ENCODE measurements around the gene ANKRD22. TPM values are rescaled to one million over a fixed set of nuclear protein-coding genes. Genes with fewer than 3 reads are reported as not detected.

ANKRD22 gene
- 0.39 TPM for polyA plus RNA-seq (2012; ENCODE audit: low read depth, missing spikeins)

DNA sequence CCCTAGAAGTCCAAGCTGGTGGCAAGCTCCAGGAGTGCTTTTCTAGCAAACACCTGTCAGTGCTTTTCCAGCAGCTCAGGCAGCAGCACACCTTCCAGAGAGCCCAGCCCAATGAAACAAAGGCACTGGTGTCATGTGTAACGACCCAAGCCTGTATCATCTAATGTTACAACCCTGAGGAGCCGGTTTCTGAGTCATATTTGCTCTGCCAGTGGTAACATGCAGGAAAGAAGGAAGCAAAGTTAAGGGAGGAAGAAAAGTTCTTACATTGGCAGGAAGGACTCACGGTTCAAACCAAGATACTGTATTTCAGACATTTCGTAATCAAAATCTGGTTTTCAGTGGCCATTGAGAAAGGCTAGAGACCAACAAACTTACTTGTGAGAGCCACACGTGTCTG lies at the start of gene ANKRD22:
Gene ANKRD22, minus strand, starts transcription at position 139 of the 400 bp plus-strand sequence. CDS start 237 bp downstream, outside the sequence.
- TF ChIP-seq POLR2AphosphoS5 (IDR thresholded peaks at IDR 0.05; ENCODE audit: low read depth, low read length) (no peak), TAF1 (IDR thresholded peaks at IDR 0.05; ENCODE audit: low read depth, low read length) (no peak), SPI1 (IDR thresholded peaks at IDR 0.05; ENCODE audit: low read depth, low read length) (no peak), POU2F2 (IDR thresholded peaks at IDR 0.05; ENCODE audit: low read depth, low read length) (no peak), PAX5 (IDR thresholded peaks at IDR 0.05; ENCODE audit: insufficient read depth, low read length, severe bottlenecking) (no peak), POLR2A (IDR thresholded peaks at IDR 0.05; ENCODE audit: low read depth, low read length) (no peak)
- FAIRE-seq = peak; percentile 43
- DNase-seq (ENCODE audit: insufficient read length, low spot score) = no peak

DNA sequence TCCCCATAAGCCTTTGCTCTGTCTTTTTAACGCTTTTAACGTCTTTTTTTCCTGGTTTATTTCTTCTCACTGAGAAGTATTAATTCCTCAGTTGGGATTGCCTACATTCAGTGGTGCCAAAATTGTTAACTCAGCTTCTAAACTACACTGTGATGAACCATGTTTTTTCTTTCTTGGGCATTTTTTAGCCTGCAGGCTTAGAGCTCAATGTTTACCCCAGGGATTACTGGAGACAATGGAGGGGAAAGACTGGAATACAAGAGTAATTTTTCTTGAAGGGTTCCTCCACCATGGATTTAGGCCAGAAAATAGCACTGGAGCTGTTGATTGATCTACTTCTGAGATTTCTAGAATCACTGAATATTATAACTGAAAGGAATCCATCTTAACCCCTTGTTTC lies 48.2 kb upstream of the ANKRD22 start:
- FAIRE-seq = peak; percentile 51
- TF ChIP-seq POLR2A (IDR thresholded peaks at IDR 0.05; ENCODE audit: low read depth, low read length) = no peak
- TF ChIP-seq TAF1 (IDR thresholded peaks at IDR 0.05; ENCODE audit: low read depth, low read length) = no peak
- TF ChIP-seq POU2F2 (IDR thresholded peaks at IDR 0.05; ENCODE audit: low read depth, low read length) = no peak
- TF ChIP-seq PAX5 (IDR thresholded peaks at IDR 0.05; ENCODE audit: insufficient read depth, low read length, severe bottlenecking) = no peak
- no peak for DNase-seq (ENCODE audit: insufficient read length, low spot score)

DNA sequence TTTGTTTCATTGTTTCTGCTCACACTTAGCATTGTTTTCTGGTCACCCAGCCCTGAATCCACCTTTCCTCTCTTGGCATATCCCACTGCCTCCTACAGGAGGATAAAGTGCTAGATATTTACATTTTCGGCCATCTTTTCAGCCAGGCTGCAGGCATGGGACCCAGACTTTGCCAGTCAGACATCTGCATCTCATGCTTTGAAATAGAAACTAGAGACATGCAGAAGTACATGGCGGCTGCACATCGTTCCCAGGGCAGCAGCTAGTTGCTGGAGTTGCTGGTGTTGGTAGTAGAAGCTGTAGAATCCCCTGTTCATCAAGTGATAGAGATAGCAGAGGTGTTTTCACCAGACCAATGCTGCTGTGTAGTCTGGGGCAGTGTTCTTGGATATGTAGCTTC lies 47.1 kb upstream of the ANKRD22 start:
- TF ChIP-seq PAX5 (IDR thresholded peaks at IDR 0.05; ENCODE audit: insufficient read depth, low read length, severe bottlenecking) = no peak
- TF ChIP-seq TAF1 (IDR thresholded peaks at IDR 0.05; ENCODE audit: low read depth, low read length) = no peak
- no peak for TF ChIP-seq POU2F2 (IDR thresholded peaks at IDR 0.05; ENCODE audit: low read depth, low read length)
- no peak for TF ChIP-seq POLR2A (IDR thresholded peaks at IDR 0.05; ENCODE audit: low read depth, low read length)
- no peak for TF ChIP-seq POLR2AphosphoS5 (IDR thresholded peaks at IDR 0.05; ENCODE audit: low read depth, low read length)
- TF ChIP-seq SPI1 (IDR thresholded peaks at IDR 0.05; ENCODE audit: low read depth, low read length) = no peak
- FAIRE-seq (peak; percentile 92), DNase-seq (ENCODE audit: insufficient read length, low spot score) (no peak)

DNA sequence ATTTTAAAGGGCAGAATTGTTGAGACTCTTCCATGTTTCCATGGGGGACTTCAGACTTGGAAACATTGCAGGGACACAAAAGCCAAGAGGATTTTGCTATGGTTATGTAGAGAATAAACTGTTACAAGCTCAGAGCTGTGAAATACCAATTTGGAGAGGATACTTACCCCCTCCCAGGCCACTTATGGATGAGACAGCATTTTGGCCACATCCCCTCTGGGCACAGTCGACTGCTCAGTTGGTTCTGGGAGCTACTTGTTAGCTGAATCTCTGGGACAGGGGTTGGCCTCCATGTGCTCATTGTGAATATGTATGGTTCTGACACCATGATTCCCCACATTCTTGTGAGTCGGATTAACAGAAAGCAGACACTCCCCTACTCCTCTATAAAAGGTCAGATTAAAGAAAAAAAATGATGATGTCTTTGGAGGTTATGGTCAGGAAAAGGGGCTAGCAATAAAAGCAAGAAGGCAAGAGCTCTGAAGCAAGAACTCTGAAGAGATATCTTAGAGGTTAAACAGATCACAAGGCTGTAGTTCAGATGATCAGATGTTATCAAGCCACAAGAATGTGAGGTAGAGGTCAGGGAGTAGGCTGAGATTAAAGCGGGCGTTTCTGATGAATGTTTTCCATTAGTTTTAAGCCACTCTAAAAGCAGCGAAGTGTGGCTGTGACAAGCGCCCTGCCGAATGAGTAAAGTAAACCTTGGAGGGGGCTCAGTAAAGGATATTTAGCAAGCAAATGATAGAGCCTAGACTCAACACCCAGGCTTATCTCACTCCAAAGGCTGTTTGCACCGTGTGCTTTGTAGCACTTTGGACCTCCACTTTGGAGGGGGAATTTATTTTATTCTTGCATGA lies 45.6 kb upstream of the ANKRD22 start:
- FAIRE-seq (peak; percentile 85), DNase-seq (ENCODE audit: insufficient read length, low spot score) (no peak)
- TF ChIP-seq POLR2A (IDR thresholded peaks at IDR 0.05; ENCODE audit: low read depth, low read length) (no peak), TAF1 (IDR thresholded peaks at IDR 0.05; ENCODE audit: low read depth, low read length) (no peak), POU2F2 (IDR thresholded peaks at IDR 0.05; ENCODE audit: low read depth, low read length) (no peak), PAX5 (IDR thresholded peaks at IDR 0.05; ENCODE audit: insufficient read depth, low read length, severe bottlenecking) (no peak), POLR2AphosphoS5 (IDR thresholded peaks at IDR 0.05; ENCODE audit: low read depth, low read length) (no peak), SPI1 (IDR thresholded peaks at IDR 0.05; ENCODE audit: low read depth, low read length) (no peak)

DNA sequence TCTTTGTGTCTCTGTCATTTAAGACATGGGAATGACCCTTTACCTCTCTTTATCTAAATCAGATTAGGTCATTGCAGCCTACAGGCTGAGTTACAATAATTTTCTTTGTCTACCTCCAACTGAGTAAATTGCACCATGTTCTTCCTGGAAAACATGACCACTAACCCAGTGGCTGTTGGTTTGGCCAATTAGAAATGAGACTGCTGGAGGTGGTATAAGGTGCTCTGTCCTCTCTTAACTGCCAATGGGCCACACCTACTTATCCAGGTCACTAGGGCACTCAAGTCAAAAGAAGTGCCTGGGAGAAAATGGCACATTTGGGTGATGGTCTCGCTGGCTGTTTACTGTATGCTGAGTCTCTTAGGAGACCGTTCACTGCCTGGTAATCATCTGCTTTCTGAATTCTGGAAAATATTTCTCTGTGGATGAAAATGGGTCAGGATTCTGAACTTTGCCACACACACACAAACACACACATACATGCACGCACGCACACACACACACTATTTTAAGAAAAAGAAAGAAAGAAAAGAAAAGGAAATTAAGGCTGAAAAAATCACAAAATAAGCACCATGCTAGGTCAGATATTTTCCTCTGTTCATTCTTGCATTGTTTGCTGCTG lies 44.8 kb upstream of the ANKRD22 start:
- peak; percentile 76 for FAIRE-seq
- TF ChIP-seq PAX5 (IDR thresholded peaks at IDR 0.05; ENCODE audit: insufficient read depth, low read length, severe bottlenecking) = no peak
- no peak for TF ChIP-seq POU2F2 (IDR thresholded peaks at IDR 0.05; ENCODE audit: low read depth, low read length)
- no peak for TF ChIP-seq POLR2A (IDR thresholded peaks at IDR 0.05; ENCODE audit: low read depth, low read length)
- TF ChIP-seq SPI1 (IDR thresholded peaks at IDR 0.05; ENCODE audit: low read depth, low read length) = no peak
- TF ChIP-seq TAF1 (IDR thresholded peaks at IDR 0.05; ENCODE audit: low read depth, low read length) = no peak
- TF ChIP-seq POLR2AphosphoS5 (IDR thresholded peaks at IDR 0.05; ENCODE audit: low read depth, low read length) = no peak
- no peak for DNase-seq (ENCODE audit: insufficient read length, low spot score)

DNA sequence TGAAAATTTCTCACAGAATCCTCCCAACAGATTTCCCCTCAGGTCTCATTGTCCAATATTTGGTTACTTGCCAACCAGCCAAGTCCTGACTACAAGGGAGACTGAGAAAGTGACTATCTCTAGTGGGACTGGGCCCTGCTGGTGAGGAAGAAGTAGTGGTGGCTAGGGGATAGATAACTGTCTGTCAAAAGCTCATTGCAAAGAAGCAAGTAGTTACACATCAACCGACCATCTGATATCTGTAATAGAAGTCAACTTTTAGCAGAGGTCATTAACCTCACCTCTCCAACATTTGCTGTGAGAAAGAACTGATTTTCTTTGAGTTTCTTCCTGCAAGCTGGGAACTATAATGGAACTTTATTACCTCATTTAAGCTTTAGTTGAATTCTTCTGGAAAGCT lies 43.6 kb upstream of the ANKRD22 start:
- FAIRE-seq (peak; percentile 83), DNase-seq (ENCODE audit: insufficient read length, low spot score) (no peak)
- TF ChIP-seq POLR2AphosphoS5 (IDR thresholded peaks at IDR 0.05; ENCODE audit: low read depth, low read length) (no peak), POU2F2 (IDR thresholded peaks at IDR 0.05; ENCODE audit: low read depth, low read length) (no peak), TAF1 (IDR thresholded peaks at IDR 0.05; ENCODE audit: low read depth, low read length) (no peak), POLR2A (IDR thresholded peaks at IDR 0.05; ENCODE audit: low read depth, low read length) (no peak), SPI1 (IDR thresholded peaks at IDR 0.05; ENCODE audit: low read depth, low read length) (no peak), PAX5 (IDR thresholded peaks at IDR 0.05; ENCODE audit: insufficient read depth, low read length, severe bottlenecking) (no peak)

DNA sequence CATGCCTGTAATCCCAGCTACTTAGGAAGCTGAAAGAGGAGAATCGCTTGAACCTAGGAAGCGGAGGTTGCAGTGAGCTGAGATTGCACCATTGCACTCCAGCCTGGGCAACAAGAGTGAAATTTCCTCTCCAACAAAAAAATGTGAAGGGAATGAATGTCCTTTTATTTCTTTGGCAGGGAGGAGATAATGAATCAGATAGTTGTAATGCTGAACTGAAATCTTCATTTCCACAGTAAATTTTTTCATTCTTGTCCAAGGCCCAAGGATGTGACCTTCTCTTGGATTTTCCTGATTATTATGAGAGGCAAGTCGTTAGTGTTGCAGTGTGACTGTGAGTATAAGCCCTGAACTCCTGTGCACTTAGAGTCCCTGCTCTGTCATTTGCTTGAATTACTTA lies 42.0 kb upstream of the ANKRD22 start:
- no peak for FAIRE-seq
- no peak for TF ChIP-seq POU2F2 (IDR thresholded peaks at IDR 0.05; ENCODE audit: low read depth, low read length)
- no peak for TF ChIP-seq POLR2A (IDR thresholded peaks at IDR 0.05; ENCODE audit: low read depth, low read length)
- no peak for TF ChIP-seq TAF1 (IDR thresholded peaks at IDR 0.05; ENCODE audit: low read depth, low read length)
- no peak for TF ChIP-seq POLR2AphosphoS5 (IDR thresholded peaks at IDR 0.05; ENCODE audit: low read depth, low read length)
- no peak for TF ChIP-seq SPI1 (IDR thresholded peaks at IDR 0.05; ENCODE audit: low read depth, low read length)
- TF ChIP-seq PAX5 (IDR thresholded peaks at IDR 0.05; ENCODE audit: insufficient read depth, low read length, severe bottlenecking) = no peak
- DNase-seq (ENCODE audit: insufficient read length, low spot score) = no peak

DNA sequence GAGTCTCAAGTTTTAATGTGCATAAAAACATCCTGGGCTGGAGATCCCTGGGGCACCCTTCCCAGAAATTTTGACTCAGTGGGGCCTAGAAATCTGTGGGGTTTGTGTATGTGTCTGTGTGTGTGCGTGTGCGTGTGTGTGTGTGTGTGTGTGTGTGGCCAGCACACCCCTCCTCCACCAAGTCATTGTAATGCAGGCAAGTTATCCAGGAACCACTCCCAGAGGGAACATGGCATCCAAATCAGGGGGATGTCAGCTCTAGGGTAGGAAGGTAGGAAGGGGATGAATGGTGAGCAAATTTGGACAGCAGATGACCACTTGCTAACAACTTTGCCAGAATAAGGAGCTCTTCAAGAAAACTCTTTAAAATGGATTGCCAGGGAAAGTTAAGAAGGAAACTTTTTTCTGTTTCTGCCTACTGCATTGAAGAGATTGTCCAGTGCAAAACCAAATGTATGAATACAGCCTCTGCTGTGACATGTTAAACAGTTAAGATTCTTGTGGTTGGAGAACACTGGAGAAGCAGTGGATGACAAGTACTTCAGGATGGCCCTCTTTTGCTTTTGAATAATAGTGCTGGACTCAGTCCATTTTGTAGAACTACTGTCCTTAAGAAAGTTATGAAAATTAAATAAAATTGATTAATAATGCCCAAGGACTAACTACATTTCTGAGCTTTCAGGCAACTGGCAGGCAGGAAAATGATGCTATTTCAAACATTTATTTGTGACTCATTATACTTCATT lies 40.8 kb upstream of the ANKRD22 start:
- TF ChIP-seq POLR2AphosphoS5 (IDR thresholded peaks at IDR 0.05; ENCODE audit: low read depth, low read length) (no peak), SPI1 (IDR thresholded peaks at IDR 0.05; ENCODE audit: low read depth, low read length) (no peak), TAF1 (IDR thresholded peaks at IDR 0.05; ENCODE audit: low read depth, low read length) (no peak), POLR2A (IDR thresholded peaks at IDR 0.05; ENCODE audit: low read depth, low read length) (no peak), PAX5 (IDR thresholded peaks at IDR 0.05; ENCODE audit: insufficient read depth, low read length, severe bottlenecking) (no peak), POU2F2 (IDR thresholded peaks at IDR 0.05; ENCODE audit: low read depth, low read length) (no peak)
- DNase-seq (ENCODE audit: insufficient read length, low spot score) (no peak), FAIRE-seq (peak; percentile 50)
